ENCODE results near the gene FBL.
"Not testable (repeated sequence)": the region's sequence is repeated elsewhere in the genome, so short reads cannot be mapped to it uniquely, and the experiment has no call there.

FBL gene

GRCh38 chr19:39885821-39886554 is 39.8 kb upstream of the FBL start:
- not testable (repeated sequence) for H3K27ac ChIP-seq (ENCODE audit: low read depth, low read length); H3K27me3 ChIP-seq (ENCODE audit: control insufficient read depth in 1 of 2, insufficient read depth in 2 of 2, low read length in 2 of 2); H3K36me3 ChIP-seq (ENCODE audit: insufficient read depth, low read length); H3K4me1 ChIP-seq (ENCODE audit: insufficient read depth, low read length); H3K9me3 ChIP-seq (ENCODE audit: low read length); H3K9ac ChIP-seq (ENCODE audit: low read length); H3K4me3 ChIP-seq (ENCODE audit: low read depth in 1 of 2, low read length in 2 of 2)

GRCh38 chr19:39884721-39885120 is 38.5 kb upstream of the FBL start:
- not testable (repeated sequence) for H3K36me3 ChIP-seq (ENCODE audit: insufficient read depth, low read length); H3K4me1 ChIP-seq (ENCODE audit: insufficient read depth, low read length); H3K27me3 ChIP-seq (ENCODE audit: control insufficient read depth in 1 of 2, insufficient read depth in 2 of 2, low read length in 2 of 2); H3K27ac ChIP-seq (ENCODE audit: low read depth, low read length); H3K4me3 ChIP-seq (ENCODE audit: low read depth in 1 of 2, low read length in 2 of 2); H3K9ac ChIP-seq (ENCODE audit: low read length); H3K9me3 ChIP-seq (ENCODE audit: low read length)

- not testable (repeated sequence) for H3K4me3 ChIP-seq (ENCODE audit: low read depth in 1 of 2, low read length in 2 of 2); H3K4me1 ChIP-seq (ENCODE audit: insufficient read depth, low read length); H3K9ac ChIP-seq (ENCODE audit: low read length); H3K27me3 ChIP-seq (ENCODE audit: control insufficient read depth in 1 of 2, insufficient read depth in 2 of 2, low read length in 2 of 2); H3K9me3 ChIP-seq (ENCODE audit: low read length); H3K36me3 ChIP-seq (ENCODE audit: insufficient read depth, low read length); H3K27ac ChIP-seq (ENCODE audit: low read depth, low read length)
Measured at GRCh38 chr19:39882645-39883044, 36.5 kb upstream of the FBL start.

GRCh38 chr19:39881495-39882110 is 35.4 kb upstream of the FBL start:
- not testable (repeated sequence) for H3K27me3 ChIP-seq (ENCODE audit: control insufficient read depth in 1 of 2, insufficient read depth in 2 of 2, low read length in 2 of 2); H3K36me3 ChIP-seq (ENCODE audit: insufficient read depth, low read length); H3K27ac ChIP-seq (ENCODE audit: low read depth, low read length); H3K4me3 ChIP-seq (ENCODE audit: low read depth in 1 of 2, low read length in 2 of 2); H3K9me3 ChIP-seq (ENCODE audit: low read length); H3K4me1 ChIP-seq (ENCODE audit: insufficient read depth, low read length); H3K9ac ChIP-seq (ENCODE audit: low read length)

- H3K27ac ChIP-seq (ENCODE audit: low read depth, low read length); H3K4me3 ChIP-seq (ENCODE audit: low read depth in 1 of 2, low read length in 2 of 2); H3K4me1 ChIP-seq (ENCODE audit: insufficient read depth, low read length); H3K36me3 ChIP-seq (ENCODE audit: insufficient read depth, low read length); H3K9ac ChIP-seq (ENCODE audit: low read length); H3K27me3 ChIP-seq (ENCODE audit: control insufficient read depth in 1 of 2, insufficient read depth in 2 of 2, low read length in 2 of 2); H3K9me3 ChIP-seq (ENCODE audit: low read length): not testable (repeated sequence)
Measured at GRCh38 chr19:39880241-39880640, 34.1 kb upstream of the FBL start.

GRCh38 chr19:39879796-39880195 is 33.6 kb upstream of the FBL start:
- H3K4me3 ChIP-seq (ENCODE audit: low read depth in 1 of 2, low read length in 2 of 2); H3K27me3 ChIP-seq (ENCODE audit: control insufficient read depth in 1 of 2, insufficient read depth in 2 of 2, low read length in 2 of 2); H3K27ac ChIP-seq (ENCODE audit: low read depth, low read length); H3K9me3 ChIP-seq (ENCODE audit: low read length); H3K4me1 ChIP-seq (ENCODE audit: insufficient read depth, low read length); H3K9ac ChIP-seq (ENCODE audit: low read length); H3K36me3 ChIP-seq (ENCODE audit: insufficient read depth, low read length): not testable (repeated sequence)

- H3K27me3 ChIP-seq (ENCODE audit: control insufficient read depth in 1 of 2, insufficient read depth in 2 of 2, low read length in 2 of 2); H3K9ac ChIP-seq (ENCODE audit: low read length); H3K9me3 ChIP-seq (ENCODE audit: low read length); H3K27ac ChIP-seq (ENCODE audit: low read depth, low read length); H3K4me3 ChIP-seq (ENCODE audit: low read depth in 1 of 2, low read length in 2 of 2); H3K36me3 ChIP-seq (ENCODE audit: insufficient read depth, low read length); H3K4me1 ChIP-seq (ENCODE audit: insufficient read depth, low read length): not testable (repeated sequence)
Measured at GRCh38 chr19:39878866-39879265, 32.7 kb upstream of the FBL start.

GRCh38 chr19:39878398-39878797 is 32.2 kb upstream of the FBL start:
- Histone ChIP-seq H3K4me3 (ENCODE audit: low read depth in 1 of 2, low read length in 2 of 2) (no peak overlapping the region), H3K4me1 (ENCODE audit: insufficient read depth, low read length) (no peaks in the 10 kb centered on the region), H3K27ac (ENCODE audit: low read depth, low read length) (no peak overlapping the region), H3K36me3 (ENCODE audit: insufficient read depth, low read length) (no peaks in the 10 kb centered on the region), H3K9me3 (ENCODE audit: low read length) (no peaks in the 10 kb centered on the region), H3K27me3 (ENCODE audit: control insufficient read depth in 1 of 2, insufficient read depth in 2 of 2, low read length in 2 of 2) (no peaks in the 10 kb centered on the region), H3K9ac (ENCODE audit: low read length) (no peak overlapping the region)

GRCh38 chr19:39877982-39878381 is 31.8 kb upstream of the FBL start:
- H3K27ac ChIP-seq (ENCODE audit: low read depth, low read length); H3K9ac ChIP-seq (ENCODE audit: low read length); H3K4me3 ChIP-seq (ENCODE audit: low read depth in 1 of 2, low read length in 2 of 2); H3K27me3 ChIP-seq (ENCODE audit: control insufficient read depth in 1 of 2, insufficient read depth in 2 of 2, low read length in 2 of 2); H3K36me3 ChIP-seq (ENCODE audit: insufficient read depth, low read length); H3K9me3 ChIP-seq (ENCODE audit: low read length); H3K4me1 ChIP-seq (ENCODE audit: insufficient read depth, low read length): not testable (repeated sequence)

GRCh38 chr19:39877488-39877887 is 31.3 kb upstream of the FBL start:
- H3K4me1 ChIP-seq (ENCODE audit: insufficient read depth, low read length); H3K4me3 ChIP-seq (ENCODE audit: low read depth in 1 of 2, low read length in 2 of 2); H3K27me3 ChIP-seq (ENCODE audit: control insufficient read depth in 1 of 2, insufficient read depth in 2 of 2, low read length in 2 of 2); H3K27ac ChIP-seq (ENCODE audit: low read depth, low read length); H3K36me3 ChIP-seq (ENCODE audit: insufficient read depth, low read length); H3K9me3 ChIP-seq (ENCODE audit: low read length); H3K9ac ChIP-seq (ENCODE audit: low read length): not testable (repeated sequence)

GRCh38 chr19:39876486-39876885 is 30.3 kb upstream of the FBL start:
- not testable (repeated sequence) for H3K9ac ChIP-seq (ENCODE audit: low read length); H3K4me1 ChIP-seq (ENCODE audit: insufficient read depth, low read length); H3K36me3 ChIP-seq (ENCODE audit: insufficient read depth, low read length); H3K9me3 ChIP-seq (ENCODE audit: low read length); H3K27ac ChIP-seq (ENCODE audit: low read depth, low read length); H3K4me3 ChIP-seq (ENCODE audit: low read depth in 1 of 2, low read length in 2 of 2); H3K27me3 ChIP-seq (ENCODE audit: control insufficient read depth in 1 of 2, insufficient read depth in 2 of 2, low read length in 2 of 2)

GRCh38 chr19:39875401-39875864 is 29.3 kb upstream of the FBL start:
- not testable (repeated sequence) for H3K36me3 ChIP-seq (ENCODE audit: insufficient read depth, low read length); H3K27me3 ChIP-seq (ENCODE audit: control insufficient read depth in 1 of 2, insufficient read depth in 2 of 2, low read length in 2 of 2); H3K9ac ChIP-seq (ENCODE audit: low read length); H3K4me1 ChIP-seq (ENCODE audit: insufficient read depth, low read length); H3K9me3 ChIP-seq (ENCODE audit: low read length); H3K27ac ChIP-seq (ENCODE audit: low read depth, low read length); H3K4me3 ChIP-seq (ENCODE audit: low read depth in 1 of 2, low read length in 2 of 2)
